Left lung (tissue), 10 donors: ENCODE data around the gene NR2F1. TPM values are rescaled to one million over a fixed set of nuclear protein-coding genes. Genes with fewer than 3 reads are reported as not detected.

Source experiments
- ATAC-seq: fragments of 200-7000 bp; cut with Tn5 transposase; one replicate; pipeline ENCODE4 v1.9.1; 2020; ENCODE audit warnings: moderate library complexity
- DNase-seq, 4 donors: peaks; one replicate each; pipeline ENCODE4 v3.0.0-alpha.2; 2013 to 2020
- H3K27ac ChIP-seq, 2 donors: fragments of 200-600 bp; sonication (generic) in 1 of 2; one replicate each; pipeline versions ENCODE4 v1.5.0 to v1.8.0; 2020 to 2021
- H3K27me3 ChIP-seq, 2 donors: fragments of 200-600 bp; sonication (generic) in 1 of 2; one replicate each; pipeline versions ENCODE4 v1.5.0 to v1.8.0; 2020 to 2021
- H3K36me3 ChIP-seq, 2 donors: fragments of 200-600 bp; sonication (generic) in 1 of 2; one replicate each; pipeline versions ENCODE4 v1.5.0 to v1.8.0; 2020 to 2021
- H3K4me1 ChIP-seq, 2 donors: fragments of 200-600 bp; one replicate each; pipeline ENCODE4 v1.8.0; 2021
- H3K4me3 ChIP-seq, 2 donors: fragments of 200-600 bp; sonication (generic) in 1 of 2; one replicate each; pipeline versions ENCODE4 v1.5.0 to v1.8.0; 2020 to 2021; ENCODE audit warnings: mild to moderate bottlenecking in 1 of 2
- H3K9me3 ChIP-seq, 2 donors: fragments of 200-600 bp; sonication (generic) in 1 of 2; one replicate each; pipeline versions ENCODE4 v1.5.0 to v1.8.0; 2020 to 2021
- CTCF ChIP-seq, 2 donors: fragments of 200-600 bp; sonication (generic) in 1 of 2; IDR thresholded peaks; one replicate each; pipeline versions ENCODE4 v1.5.0 to v1.8.0; 2021; ENCODE audit warnings: antibody characterized with exemption in 2 of 2
- intact Hi-C, 2 donors: fragments of 100-400 bp; cut with DNase I; formaldehyde crosslinking; loops; one replicate each; pipeline versions ENCODE4 v1.11.2 to v1.14.2; 2022
- polyA plus RNA-seq, 6 donors: library from polyadenylated mRNA; unstranded; fragments of 120-200 nt; gene quantifications; one replicate each; pipeline ENCODE4 v1.2.1, GENCODE V29; 2013; ENCODE audit not compliant: insufficient read length in 6 of 6
- total RNA-seq, 2 donors: library from RNA; stranded (reverse); fragmentation: NEBNext Ultra II Directional; extraction: Animal tissue kit (Norgen Biotek cat#: 25700); gene quantifications; one replicate each; pipeline ENCODE4 v1.2.1, GENCODE V29; 2021
- donor health status: DM: no; HTN: yes; CAD: no.
- donor health status: DM: no; HTN: no; CAD: no.

NR2F1 gene
- total and polyA plus RNA-seq, 8 donors = 50.7 to 240 (median 181) TPM

GRCh38 chr5:93600409-93601070 is 17.5 kb downstream of the NR2F1 start:
- H3K4me1 ChIP-seq = peaks cover 0 to 12% of the 10 kb centered on the region in 2 donors
- H3K27ac ChIP-seq = peak overlapping the region in 1 of 2 donors; percentile 69
- no peaks in the 10 kb centered on the region for H3K36me3 ChIP-seq
- TF ChIP-seq CTCF (IDR thresholded peaks at IDR 0.05) = no peak
- ATAC-seq = no peak
- intact Hi-C loops = loop anchor here in 1 of 2 donors (10.0 kb wide), 1 partner anchor 314 kb away; no protein-coding TSS in a partner anchor
- peaks cover 86 to 100% of the 10 kb centered on the region in 2 donors for H3K27me3 ChIP-seq
- no peak for DNase-seq
- no peak overlapping the region for H3K4me3 ChIP-seq
- H3K9me3 ChIP-seq = no peaks in the 10 kb centered on the region

- peak overlapping the region; percentile 35 to 69 for H3K27ac ChIP-seq
- H3K4me1 ChIP-seq = peaks cover 0 to 12% of the 10 kb centered on the region in 2 donors
- DNase-seq (peak in 1 of 4 donors; percentile 85), ATAC-seq (peak; percentile 27)
- no peaks in the 10 kb centered on the region for H3K36me3 ChIP-seq
- no peaks in the 10 kb centered on the region for H3K9me3 ChIP-seq
- peaks cover 84 to 100% of the 10 kb centered on the region in 2 donors for H3K27me3 ChIP-seq
- H3K4me3 ChIP-seq = no peak overlapping the region
- intact Hi-C loops = loop anchor here in 1 of 2 donors (10.0 kb wide), 1 partner anchor 314 kb away; no protein-coding TSS in a partner anchor
- TF ChIP-seq CTCF (IDR thresholded peaks at IDR 0.05) = no peak
Measured at GRCh38 chr5:93601071-93601801, 18.2 kb downstream of the NR2F1 start.

- H3K4me1 ChIP-seq = peaks cover 0 to 9% of the 10 kb centered on the region in 2 donors
- H3K4me3 ChIP-seq = no peak overlapping the region
- DNase-seq = no peak
- no peaks in the 10 kb centered on the region for H3K36me3 ChIP-seq
- H3K27ac ChIP-seq = peak overlapping the region; percentile 35 to 69
- peaks cover 85 to 100% of the 10 kb centered on the region in 2 donors for H3K27me3 ChIP-seq
- intact Hi-C loops = loop anchor here in 1 of 2 donors (10.0 kb wide), 1 partner anchor 313 kb away; no protein-coding TSS in a partner anchor
- ATAC-seq = no peak
- H3K9me3 ChIP-seq = no peaks in the 10 kb centered on the region
- TF ChIP-seq CTCF (IDR thresholded peaks at IDR 0.05) = no peak
Measured at GRCh38 chr5:93601802-93602155, 18.8 kb downstream of the NR2F1 start.

- DNase-seq (peak in 1 of 4 donors; percentile 54), ATAC-seq (no peak)
- intact Hi-C loops = loop anchor here in 1 of 2 donors (10.0 kb wide), 1 partner anchor 312 kb away; no protein-coding TSS in a partner anchor
- peaks cover 0 to 4% of the 10 kb centered on the region in 2 donors for H3K4me1 ChIP-seq
- peaks cover 89 to 100% of the 10 kb centered on the region in 2 donors for H3K27me3 ChIP-seq
- no peaks in the 10 kb centered on the region for H3K36me3 ChIP-seq
- no peak for TF ChIP-seq CTCF (IDR thresholded peaks at IDR 0.05)
- no peak overlapping the region for H3K4me3 ChIP-seq
- peak overlapping the region; percentile 35 to 69 for H3K27ac ChIP-seq
- H3K9me3 ChIP-seq = no peaks in the 10 kb centered on the region
Measured at GRCh38 chr5:93602241-93603077, 19.4 kb downstream of the NR2F1 start.
